ENCODE measurements around the gene PARD3.

GRCh38 chr10:34150103-34150502 is 665.0 kb downstream of the PARD3 start:
- no peak for TF ChIP-seq CTCF (IDR thresholded peaks at IDR 0.05)
- TF ChIP-seq POLR2A (IDR thresholded peaks at IDR 0.05): no peak

Data from Peyer's patch (tissue), 4 donors.